IMR-90 (cell line): Measurements from ENCODE around the gene AMBRA1.

Experiments
- BHLHE40 ChIP-seq: fragments of 150-350 bp; IDR thresholded peaks from 2 replicates; pipeline ENCODE4 v1.6.1; 2016; ENCODE audit warnings: mild to moderate bottlenecking, low read depth, low read length
- CEBPB ChIP-seq: IDR thresholded peaks from 2 replicates; pipeline ENCODE4 v1.6.1; 2012; ENCODE audit warnings: low read depth, low read length, improper control_type of control experiment
- CHD1 ChIP-seq: IDR thresholded peaks from 2 replicates; pipeline ENCODE4 v1.6.1; 2012; ENCODE audit warnings: low read depth, low read length, improper control_type of control experiment
- CTCF ChIP-seq: conservative IDR thresholded peaks from 2 replicates; pipeline ENCODE4 v1.5.1; 2012; ENCODE audit warnings: mild to moderate bottlenecking, low read depth, low read length, improper control_type of control experiment
- MAFK ChIP-seq: IDR thresholded peaks from 2 replicates; pipeline ENCODE4 v1.6.1; 2012; ENCODE audit warnings: low read depth, low read length, improper control_type of control experiment
- MAZ ChIP-seq: IDR thresholded peaks from 2 replicates; pipeline ENCODE4 v1.6.1; 2012; ENCODE audit warnings: low read depth, mild to moderate bottlenecking, low read length, improper control_type of control experiment, moderate library complexity, borderline replicate concordance
- POLR2A ChIP-seq: IDR thresholded peaks from 2 replicates; pipeline ENCODE4 v1.6.1; 2012; ENCODE audit warnings: mild to moderate bottlenecking, low read depth, low read length
- RAD21 ChIP-seq: IDR thresholded peaks from 2 replicates; pipeline ENCODE4 v1.6.1; 2012; ENCODE audit warnings: low read length, improper control_type of control experiment
- RCOR1 ChIP-seq: IDR thresholded peaks from 2 replicates; pipeline ENCODE4 v1.6.1; 2012; ENCODE audit warnings: mild to moderate bottlenecking, low read length, improper control_type of control experiment; ENCODE audit not compliant: insufficient replicate concordance
- RFX5 ChIP-seq: IDR thresholded peaks from 2 replicates; pipeline ENCODE4 v1.8.0; 2012; ENCODE audit warnings: low read depth, mild to moderate bottlenecking, low read length, moderate library complexity
- SMC3 ChIP-seq: fragments of 150-350 bp; IDR thresholded peaks from 2 replicates; pipeline ENCODE4 v1.6.1; 2016; ENCODE audit warnings: low read depth, mild to moderate bottlenecking, antibody characterized with exemption, low read length, moderate library complexity
- USF2 ChIP-seq: fragments of 150-350 bp; IDR thresholded peaks from 2 replicates; pipeline ENCODE4 v1.6.1; 2017; ENCODE audit warnings: mild to moderate bottlenecking, antibody characterized with exemption, low read length, low read depth
- TF ChIP-seq, protein P1 (sequence below): fragments of 150-350 bp; IDR thresholded peaks from 2 replicates; pipeline ENCODE4 v1.6.1; 2016; ENCODE audit warnings: low read depth, mild to moderate bottlenecking, low read length, moderate library complexity, borderline replicate concordance

DNA sequence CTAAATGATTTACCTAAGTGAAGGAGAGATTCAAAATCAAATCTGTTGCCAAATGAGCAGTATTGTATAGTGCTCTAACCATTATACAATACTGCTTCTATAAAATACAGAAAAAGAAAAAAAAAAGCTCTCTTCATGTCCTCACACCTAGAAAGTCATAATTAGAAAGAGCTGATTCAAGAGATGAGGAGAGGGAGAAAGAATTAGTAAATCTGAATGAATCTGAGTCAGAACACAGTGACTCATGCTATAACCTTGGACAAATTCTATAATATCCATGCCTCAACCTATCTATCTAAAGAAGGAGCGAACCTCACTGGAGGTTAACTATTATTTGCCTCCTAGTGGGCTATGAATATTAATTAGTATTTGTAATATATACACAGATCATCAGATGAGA, 29.4 kb downstream of the AMBRA1 start:
- TF ChIP-seq POLR2A = no peak
- no peak for TF ChIP-seq CTCF
- no peak for TF ChIP-seq MAZ
- TF ChIP-seq, protein P1, sequence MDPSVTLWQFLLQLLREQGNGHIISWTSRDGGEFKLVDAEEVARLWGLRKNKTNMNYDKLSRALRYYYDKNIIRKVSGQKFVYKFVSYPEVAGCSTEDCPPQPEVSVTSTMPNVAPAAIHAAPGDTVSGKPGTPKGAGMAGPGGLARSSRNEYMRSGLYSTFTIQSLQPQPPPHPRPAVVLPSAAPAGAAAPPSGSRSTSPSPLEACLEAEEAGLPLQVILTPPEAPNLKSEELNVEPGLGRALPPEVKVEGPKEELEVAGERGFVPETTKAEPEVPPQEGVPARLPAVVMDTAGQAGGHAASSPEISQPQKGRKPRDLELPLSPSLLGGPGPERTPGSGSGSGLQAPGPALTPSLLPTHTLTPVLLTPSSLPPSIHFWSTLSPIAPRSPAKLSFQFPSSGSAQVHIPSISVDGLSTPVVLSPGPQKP = no peak
- no peak for TF ChIP-seq RCOR1
- TF ChIP-seq USF2 = no peak
- TF ChIP-seq BHLHE40 = no peak
- no peak for TF ChIP-seq CEBPB
- no peak for TF ChIP-seq RAD21
- no peak for TF ChIP-seq RFX5
- peak; percentile 38; the same call in 1 of the 2 replicates for TF ChIP-seq MAFK
- TF ChIP-seq SMC3 = no peak
- TF ChIP-seq CHD1 = no peak
